GM12878 (cell line): ENCODE measurements around the gene MARCHF10. TPM values are rescaled to one million over a fixed set of nuclear protein-coding genes. Genes with fewer than 3 reads are reported as not detected.

Experiments used
- ASH2L ChIP-seq: fragments of 300-600, 200-600 bp; sonication (generic); IDR thresholded peaks from 2 replicates; pipeline ENCODE4 v1.6.1; 2017; ENCODE audit warnings: low read depth, mild to moderate bottlenecking, borderline replicate concordance
- CEBPZ ChIP-seq: fragments of 150-350 bp; IDR thresholded peaks from 2 replicates; pipeline ENCODE4 v1.6.1; 2016; ENCODE audit warnings: low read depth, low read length
- CHD4 ChIP-seq: fragments of 200-600 bp; sonication (generic); IDR thresholded peaks from 2 replicates; pipeline ENCODE4 v1.6.1; 2016; ENCODE audit warnings: mild to moderate bottlenecking
- HCFC1 ChIP-seq: fragments of 150-350 bp; IDR thresholded peaks from 2 replicates; pipeline ENCODE4 v1.6.1; 2014; ENCODE audit warnings: low read length
- KDM1A ChIP-seq: fragments of 200-600 bp; sonication (generic); IDR thresholded peaks from 2 replicates; pipeline ENCODE4 v1.6.1; 2016; ENCODE audit warnings: borderline replicate concordance
- MYB ChIP-seq: fragments of 150-350 bp; IDR thresholded peaks from 2 replicates; pipeline ENCODE4 v1.6.1; 2014; ENCODE audit warnings: mild to moderate bottlenecking, low read depth, low read length, borderline replicate concordance
- RAD51 ChIP-seq: fragments of 450-650 bp; IDR thresholded peaks from 2 replicates; pipeline ENCODE4 v1.6.1; 2016; ENCODE audit warnings: moderate library complexity, mild to moderate bottlenecking, inconsistent platforms
- RCOR1 ChIP-seq: conservative IDR thresholded peaks from 2 replicates; pipeline ENCODE4 v1.6.1; 2012; ENCODE audit warnings: low read depth, low read length, improper control_type of control experiment
- SREBF2 ChIP-seq: IDR thresholded peaks from 2 replicates; pipeline ENCODE4 v1.6.1; 2012; ENCODE audit warnings: mild to moderate bottlenecking, low read length
- SUPT20H ChIP-seq: IDR thresholded peaks from 2 replicates; pipeline ENCODE4 v1.6.1; 2011; ENCODE audit warnings: low read depth, mild to moderate bottlenecking, low read length, moderate library complexity, borderline replicate concordance; ENCODE audit not compliant: control insufficient read depth
- ZBTB11 ChIP-seq: fragments of 450-650 bp; formaldehyde crosslinking; IDR thresholded peaks from 2 replicates; pipeline ENCODE4 v1.5.0; 2022; ENCODE audit warnings: mild to moderate bottlenecking, missing genetic modification characterization
- ZNF24 ChIP-seq: fragments of 450-650 bp; IDR thresholded peaks from 2 replicates; pipeline ENCODE4 v1.6.1; 2017; ENCODE audit warnings: antibody characterized with exemption, mild to moderate bottlenecking
- polyA plus RNA-seq, 11 experiments: library from polyadenylated mRNA; depleted of rRNA in 4 of 11; unstranded in 6 of 11; stranded (reverse) in 5 of 11; fragments of >200 nt; fragmentation: Nextera tagmentation in 4 of 11; fragmentation: Illumina TruSeq in 1 of 11; extraction: Ambion mirVana in 4 of 11; extraction: Trizol in 1 of 11; gene quantifications; 1 replicate in 1 of 11; 2 replicates in 10 of 11; pipeline versions ENCODE4 v1.2.1 to v1.2.3, GENCODE V29; 2011 to 2016; ENCODE audit warnings: inconsistent platforms in 2 of 11, missing spikeins in 2 of 11, low read depth in 1 of 11
- total RNA-seq, 4 experiments: library from RNA; depleted of rRNA in 3 of 4; stranded (reverse); fragments of >200 nt in 3 of 4; fragmentation: Illumina TruSeq in 1 of 4; extraction: Trizol in 1 of 4; gene quantifications; 2 replicates each; pipeline versions ENCODE4 v1.2.1 to v1.2.3, GENCODE V29; 2013 to 2021

The MARCHF10 gene
- total and polyA plus RNA-seq, 10 of the 15 experiments (the other 5 are each of a cell fraction or from before 2014, with no cell fraction given): 0.11 to 0.24 TPM; not detected in 8

DNA sequence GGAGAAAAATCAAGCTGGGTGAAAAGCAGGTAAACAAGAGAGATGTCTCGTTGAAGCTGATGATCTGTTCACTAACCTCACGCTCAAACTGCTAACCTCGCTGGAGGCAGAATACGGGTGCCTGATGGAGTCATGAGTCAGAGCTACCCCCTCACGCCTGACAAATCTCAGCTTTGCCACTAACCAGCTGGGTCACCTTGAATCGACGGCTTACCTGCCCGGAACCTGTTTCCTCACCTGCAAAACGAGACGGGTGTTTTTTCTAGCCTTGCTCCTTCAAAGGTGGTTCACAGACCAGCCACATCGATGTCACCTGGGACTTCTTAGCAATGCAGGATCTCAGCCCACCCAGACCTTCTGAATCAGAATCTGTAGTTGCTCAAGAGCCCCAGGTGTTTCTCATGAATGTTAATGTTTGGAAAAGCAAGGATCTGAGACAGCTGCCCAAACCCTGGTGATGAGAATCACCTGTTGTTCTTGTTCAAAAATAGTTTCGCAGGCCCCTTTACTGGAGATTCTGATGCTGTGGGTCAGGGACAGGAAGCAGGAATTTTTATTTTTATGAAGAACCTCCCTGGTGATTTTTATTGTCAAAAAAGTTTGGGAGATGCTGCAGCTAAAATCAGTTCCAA, 56.9 kb downstream of the MARCHF10 start (continued):
- TF ChIP-seq SUPT20H: no peak
- TF ChIP-seq ZNF24: no peak
- no peak for TF ChIP-seq HCFC1
- no peak for TF ChIP-seq KDM1A
- TF ChIP-seq SREBF2: no peak
- no peak for TF ChIP-seq RCOR1
- TF ChIP-seq ZBTB11 (CRISPR knock-in tag): no peak
- no peak for TF ChIP-seq RAD51
- TF ChIP-seq MYB: no peak
- TF ChIP-seq ASH2L: no peak
- TF ChIP-seq CEBPZ: no peak
- TF ChIP-seq CHD4: no peak
